GM12872 (cell line): Measurements from ENCODE around the gene GABRA5.
A peak's percentile ranks its signal among the peaks of the same experiment; 100 is the strongest.

Experiments used
- CTCF ChIP-seq: IDR thresholded peaks from 3 replicates; pipeline ENCODE4 v1.5.1; 2011; ENCODE audit warnings: low read depth, mild to moderate bottlenecking, low read length, moderate library complexity; ENCODE audit not compliant: insufficient read depth

The GABRA5 gene

GRCh38 chr15:26890451-26890850 lies 23.6 kb downstream of the GABRA5 start:
- TF ChIP-seq CTCF, result no peak

DNA sequence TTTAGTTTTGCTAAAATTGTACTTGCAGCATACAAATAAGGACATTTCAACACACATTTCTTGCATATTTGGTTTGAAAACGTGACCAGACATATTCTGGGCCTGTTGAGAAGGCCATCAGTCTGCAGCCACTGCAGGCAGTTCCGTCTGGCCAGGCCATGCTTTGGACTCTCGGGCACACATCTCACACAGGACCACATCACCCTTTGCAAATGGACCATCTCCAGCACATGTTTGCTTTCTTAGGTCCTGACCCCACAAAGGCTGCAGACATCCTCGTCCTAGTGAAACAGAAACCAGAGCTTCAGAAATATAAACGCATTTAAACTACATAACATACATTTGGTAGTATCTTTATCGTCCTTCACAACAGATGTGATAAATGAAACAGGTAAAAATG lies 24.1 kb downstream of the GABRA5 start:
- no peak for TF ChIP-seq CTCF

DNA sequence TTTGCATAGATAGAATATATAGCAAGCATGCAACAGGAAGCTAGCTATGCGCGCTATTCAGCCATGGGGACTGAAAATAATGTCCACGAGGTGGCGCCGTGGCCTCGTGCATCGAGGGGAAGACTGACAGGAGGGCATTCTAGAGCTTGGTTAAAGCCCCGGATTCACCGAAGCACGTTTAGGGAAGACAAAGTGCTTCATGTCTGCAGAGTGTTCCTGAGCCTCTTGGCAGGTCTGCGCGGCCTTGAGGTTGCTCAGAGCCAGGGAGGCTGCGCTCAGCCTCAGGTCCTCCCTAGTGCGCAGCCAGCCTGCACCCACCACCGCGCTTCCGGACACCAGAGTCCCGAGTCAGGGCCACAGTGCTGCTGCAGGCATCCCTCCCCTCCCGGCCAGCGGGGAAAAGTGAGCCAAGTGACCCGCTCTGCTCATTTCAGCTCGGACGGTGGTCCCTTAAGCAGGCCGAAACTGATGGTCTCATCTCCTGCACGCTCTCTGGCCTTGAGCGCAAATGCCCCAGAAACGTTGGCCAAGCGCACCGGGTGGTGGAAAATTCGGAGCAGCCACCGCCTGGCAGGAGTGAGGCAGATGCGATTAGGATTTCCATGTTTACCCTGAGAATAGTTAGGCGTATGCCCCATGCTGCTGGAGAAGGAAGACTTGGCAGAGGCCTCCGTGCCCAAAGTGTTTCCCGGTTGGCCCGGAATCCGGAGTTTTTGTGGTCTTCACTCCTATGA lies 24.8 kb downstream of the GABRA5 start:
- TF ChIP-seq CTCF, result peak; percentile 50

GRCh38 chr15:26892182-26892518 lies 25.3 kb downstream of the GABRA5 start:
- TF ChIP-seq CTCF, result no peak

DNA sequence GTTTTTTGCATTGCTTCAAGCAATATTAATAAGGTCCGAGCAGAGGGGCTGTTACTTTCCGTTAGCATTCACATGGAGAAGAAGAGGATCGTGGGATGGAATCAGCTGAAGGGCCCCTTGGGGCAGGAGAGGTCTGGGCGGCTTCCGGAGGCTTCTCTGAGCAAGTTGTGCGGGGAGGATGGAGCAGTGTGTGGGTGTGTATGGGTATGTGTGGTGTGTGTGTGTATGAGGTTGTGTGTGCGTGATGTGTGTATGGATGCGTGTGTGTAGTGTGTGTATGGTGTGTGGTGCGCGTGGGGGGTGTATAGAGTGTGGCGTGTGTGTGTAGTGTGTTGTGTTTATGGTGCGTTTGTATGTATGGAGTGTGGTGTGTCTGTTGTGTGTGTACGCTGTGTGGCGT lies 25.8 kb downstream of the GABRA5 start:
- no peak for TF ChIP-seq CTCF

DNA sequence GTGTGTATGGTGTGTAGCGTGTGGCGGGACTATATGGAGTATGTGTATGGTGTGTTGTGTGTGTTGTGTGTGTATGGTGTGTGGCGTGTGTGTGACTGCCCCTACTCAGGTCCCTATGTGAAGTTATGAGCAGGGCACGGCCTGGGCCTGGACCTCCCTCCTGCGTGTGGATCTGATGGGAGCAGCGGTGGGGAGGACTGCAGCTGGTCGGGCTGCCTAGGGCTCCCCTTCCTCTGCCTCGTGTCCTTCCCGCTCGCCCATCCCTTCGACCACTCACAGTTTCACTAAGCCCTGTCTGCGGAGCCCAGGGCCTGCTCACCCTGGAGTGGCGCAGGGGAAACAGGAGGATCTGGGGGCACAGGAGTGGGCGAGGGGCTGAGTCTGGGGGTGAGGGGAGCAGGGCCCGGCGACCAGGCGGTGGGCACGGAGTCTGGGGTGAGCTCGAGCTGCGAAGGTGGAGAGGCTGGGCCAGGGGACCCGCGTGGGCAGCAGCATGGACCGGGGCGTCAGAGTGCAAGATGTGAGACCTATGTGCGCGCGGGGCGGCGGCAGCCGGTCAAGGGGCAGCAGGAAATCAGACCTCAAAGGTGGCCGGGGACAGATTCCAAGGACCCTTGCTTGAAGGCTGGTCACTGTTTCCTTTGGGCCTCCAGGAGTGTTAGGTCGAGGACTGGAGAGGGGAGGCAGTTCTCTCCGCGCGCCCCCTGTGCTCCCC lies 26.6 kb downstream of the GABRA5 start:
- no peak for TF ChIP-seq CTCF

DNA sequence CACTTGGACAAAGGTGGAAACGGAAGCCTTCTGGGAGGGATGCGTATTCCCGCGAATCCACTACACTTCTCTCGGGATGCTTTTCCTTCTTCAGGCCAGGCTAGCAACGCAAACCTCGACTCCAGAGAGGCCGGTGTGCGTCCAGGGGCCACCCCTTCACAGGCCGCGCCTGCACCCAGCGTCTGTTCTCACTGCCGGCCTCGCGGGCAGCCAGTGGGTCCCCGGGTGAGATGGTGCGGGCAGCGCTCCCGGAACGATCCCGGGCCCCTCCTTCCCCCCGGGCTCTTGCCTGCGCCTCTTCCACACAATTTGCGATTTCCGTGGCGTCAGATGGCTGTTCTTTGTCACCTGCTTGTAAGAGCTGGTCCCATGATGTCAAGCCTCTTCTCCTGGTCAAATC lies 27.3 kb downstream of the GABRA5 start:
- TF ChIP-seq CTCF, result no peak
